Heart left ventricle (tissue), 16 donors: ENCODE results near the gene OLA1. TPM values are rescaled to one million over a fixed set of nuclear protein-coding genes. Genes with fewer than 3 reads are reported as not detected.

Experiments
- ATAC-seq, 4 donors: fragments of 200-7000 bp; cut with Tn5 transposase; one replicate each; pipeline ENCODE4 v1.9.1; 2020 to 2022; ENCODE audit warnings: moderate library complexity in 4 of 4, mild to moderate bottlenecking in 3 of 4, moderate number of reproducible peaks in 1 of 4
- DNase-seq, 5 donors: peaks; one replicate each; pipeline ENCODE4 v3.0.0-alpha.2; 2020
- H3K27ac ChIP-seq, 12 donors: fragments of 200-600 bp; sonication (generic) in 4 of 12; one replicate each; pipeline versions ENCODE4 v1.5.0 to v1.8.0; 2016 to 2022; ENCODE audit warnings: mild to moderate bottlenecking in 2 of 12
- H3K27me3 ChIP-seq, 9 donors: fragments of 200-600 bp; sonication (generic) in 2 of 9; one replicate each; pipeline versions ENCODE4 v1.5.1 to v1.8.0; 2016 to 2022; ENCODE audit warnings: mild to moderate bottlenecking in 3 of 9
- H3K36me3 ChIP-seq, 9 donors: fragments of 200-600 bp; sonication (generic) in 2 of 9; one replicate each; pipeline versions ENCODE4 v1.5.0 to v1.8.0; 2018 to 2022; ENCODE audit warnings: mild to moderate bottlenecking in 2 of 9
- H3K4me1 ChIP-seq, 12 donors: fragments of 200-600 bp; sonication (generic) in 4 of 12; one replicate each; pipeline versions ENCODE4 v1.5.0 to v1.8.0; 2016 to 2022; ENCODE audit warnings: mild to moderate bottlenecking in 3 of 12
- H3K4me3 ChIP-seq, 12 donors: fragments of 200-600 bp; sonication (generic) in 4 of 12; one replicate each; pipeline versions ENCODE4 v1.5.0 to v1.8.0; 2017 to 2022; ENCODE audit warnings: mild to moderate bottlenecking in 9 of 12, moderate library complexity in 4 of 12
- H3K9me3 ChIP-seq, 12 donors: fragments of 200-600 bp; sonication (generic) in 4 of 12; one replicate each; pipeline versions ENCODE4 v1.5.0 to v1.8.0; 2016 to 2022; ENCODE audit warnings: mild to moderate bottlenecking in 1 of 12
- CTCF ChIP-seq, 12 donors: fragments of 200-600 bp; sonication (generic) in 4 of 12; IDR thresholded peaks; one replicate each; pipeline versions ENCODE4 v1.5.0 to v1.8.0; 2018 to 2022; ENCODE audit warnings: antibody characterized with exemption in 12 of 12, mild to moderate bottlenecking in 5 of 12
- POLR2A ChIP-seq, 2 donors: fragments of 450-650 bp; IDR thresholded peaks; one replicate each; pipeline ENCODE4 v1.6.1; 2017; ENCODE audit warnings: antibody characterized with exemption in 2 of 2, mild to moderate bottlenecking in 2 of 2, moderate library complexity in 2 of 2
- WGBS, 4 donors: extraction: QIAGEN DNeasy Blood & Tissue Kit in 2 of 4; methylation state at CpG; one replicate each; pipeline versions ENCODE4 v1.1.5 to v1.1.7; 2013 to 2018; 5-methylcytosine and 5-hydroxymethylcytosine counted together
- intact Hi-C, 10 donors: fragments of 100-400 bp; cut with DNase I; formaldehyde crosslinking; loops; one replicate each; pipeline versions ENCODE4 v1.11.1 to v1.14.2; 2022
- polyA plus RNA-seq, 2 donors: library from polyadenylated mRNA; stranded (reverse); fragments of 200-250 nt; gene quantifications; one replicate each; pipeline ENCODE4 v1.2.3, GENCODE V29; 2013
- total RNA-seq, 9 donors: library from RNA; depleted of rRNA in 2 of 9; stranded (reverse); fragments of >200 nt in 2 of 9; fragmentation: NEBNext Ultra II Directional in 3 of 9; extraction: Animal tissue kit (Norgen Biotek cat#: 25700) in 3 of 9; gene quantifications; one replicate each; pipeline versions ENCODE4 v1.1.0 to v1.2.4, GENCODE V29; 2016 to 2023
- donor health status: ischemic (EF 13 %, LVEDD 7.1; RV severe dilation, severe dysfunction).
- donor health status: healthy with polysubstance abuse.
- donor health status: DM: no; HTN: yes; CAD: no.
- donor health status: DM: no; HTN: no; CAD: no.
- donor health status: ischemic (EF 25% LVEDD 6.9; RV normal size, moderate dysfunction).
- donor health status: ischemic (EF 25% LVEDD 5.7; RV mildly dilated, moderate dysfunction).
- donor health status: healthy.
- donor health status: DM: yes; HTN: yes; CAD: no.
- donor health status: ischemic (EF 35%, LVEDD 5.7; RV mildly dilated, moderate dysfunction).
- donor health status: nonischemic (EF 11% LVEDD 7.7; RV severe dilation, severe dysfunction).
- donor health status: DM: yes; HTN: yes; CAD: no.
- donor health status: PGD.
- donor health status: ischemic (EF 29% LVEDD 5.4; RV normal size, mild dysfunction).
- donor health status: nonischemic (EF 23%, LVEDD 6.1; RV moderate dilation, normal function).

OLA1 gene
- total and polyA plus RNA-seq, 11 donors: 41.5 to 91.7 (median 72.5) TPM

- DNase-seq (peak in 4 of 5 donors; percentile 44 to 77 (median 60)), ATAC-seq (peak; percentile 27 to 73 (median 68))
- peaks cover 5 to 75% (median 45%) of the 10 kb centered on the region in 12 donors for H3K4me1 ChIP-seq
- 37 to 49% (median 41%) methylated on average over 17 to 18 of the region's 18 CpGs for WGBS, 4 donors
- H3K9me3 ChIP-seq: no peaks in the 10 kb centered on the region
- peak overlapping the region in 1 of 12 donors; percentile 8 for H3K4me3 ChIP-seq
- H3K27me3 ChIP-seq: no peaks in the 10 kb centered on the region
- TF ChIP-seq CTCF (IDR thresholded peaks at IDR 0.05) (no peak), POLR2A (IDR thresholded peaks at IDR 0.05) (peak in 1 of 2 donors; percentile 17)
- no peaks in the 10 kb centered on the region for H3K36me3 ChIP-seq
- H3K27ac ChIP-seq: peak overlapping the region; percentile 60 to 93 (median 86)
- intact Hi-C loops: loop anchor here in 1 of 10 donors (2.0 kb wide), 1 partner anchor 33 kb away; no protein-coding TSS in a partner anchor
Observed at GRCh38 chr2:174023591-174024523, 224.5 kb downstream of the OLA1 start.

Other genes starting within 250 kb of the OLA1 start
- under 1 TPM in 1 of 9 donors, not detected in 8; 0.08 TPM for gene SP9, start 86.4 kb upstream of the OLA1 start, total RNA-seq
- gene SP9, start 86.4 kb upstream of the OLA1 start, polyA plus RNA-seq: not detected
- 10 to 100 TPM; 29.8 to 56.6 (median 43.0) TPM for gene SCRN3, start 147.2 kb upstream of the OLA1 start, total RNA-seq
- 10 to 100 TPM; 15.7 to 20.2 TPM for gene SCRN3, start 147.2 kb upstream of the OLA1 start, polyA plus RNA-seq
- gene GPR155, start 238.5 kb upstream of the OLA1 start, total RNA-seq: 10 to 100 TPM; 13.7 to 21.3 (median 16.3) TPM
- 1 to 10 TPM; 3.5 to 6.5 TPM for gene GPR155, start 238.5 kb upstream of the OLA1 start, polyA plus RNA-seq